Activated naive CD4-positive, alpha-beta T cell treated with anti-CD3 and anti-CD28 coated beads, Interleukin-2, amount 50 U/mL, for 72 hours (primary cell): ENCODE results near the gene PIAS2. TPM values are rescaled to one million over a fixed set of nuclear protein-coding genes. Genes with fewer than 3 reads are reported as not detected.

Source experiments
- ATAC-seq, 2 donors: fragments of 150-1000 bp; cut with Tn5 transposase; 2 replicates each; pipeline ENCODE4 v1.10.0; 2021; ENCODE audit warnings: mild to moderate bottlenecking in 2 of 2, moderate library complexity in 2 of 2
- DNase-seq, 2 donors: peaks; one replicate each; pipeline ENCODE4 v3.0.0; 2021 to 2022; ENCODE audit warnings: low spot score in 2 of 2
- H3K27ac Mint-ChIP-seq, 2 donors: one replicate each; pipeline ENCODE4 v1.8.0; 2022; ENCODE audit warnings: mild to moderate bottlenecking in 2 of 2, mixed read lengths in 2 of 2
- H3K36me3 Mint-ChIP-seq, 2 donors: one replicate each; pipeline ENCODE4 v1.8.0; 2022; ENCODE audit warnings: mixed read lengths in 2 of 2
- H3K9me3 Mint-ChIP-seq, 2 donors: one replicate each; pipeline ENCODE4 v1.8.0; 2022; ENCODE audit warnings: mixed read lengths in 2 of 2
- total RNA-seq, 2 donors: library from RNA; stranded (reverse); gene quantifications; one replicate each; pipeline ENCODE4 v1.2.3, GENCODE V29; 2022

The PIAS2 gene
- total RNA-seq, 2 donors from 2014 or later, result 29.7 to 47.6 TPM

- H3K36me3 Mint-ChIP-seq, result peaks cover 5 to 46% of the 10 kb centered on the region in 2 donors
- DNase-seq, result no peak
- no peaks in the 10 kb centered on the region for H3K9me3 Mint-ChIP-seq
- ATAC-seq, result no peak
- peak overlapping the region; percentile 79 to 86 for H3K27ac Mint-ChIP-seq
Measured at GRCh38 chr18:46917803-46918600, 695 bp upstream of the PIAS2 start.

- DNase-seq, result peak in 1 of 2 donors; percentile 39
- no peaks in the 10 kb centered on the region for H3K9me3 Mint-ChIP-seq
- H3K36me3 Mint-ChIP-seq, result peaks cover 5 to 46% of the 10 kb centered on the region in 2 donors
- ATAC-seq, result peak; percentile 46 to 56
- peak overlapping the region; percentile 86 to 88 for H3K27ac Mint-ChIP-seq
Measured at GRCh38 chr18:46916551-46917107, 678 bp downstream of the PIAS2 start.

GRCh38 chr18:46915800-46916550 is 1.3 kb downstream of the PIAS2 start:
- H3K9me3 Mint-ChIP-seq, result no peaks in the 10 kb centered on the region
- no peak for ATAC-seq

GRCh38 chr18:46910856-46911255 is 6.5 kb downstream of the PIAS2 start:
- H3K27ac Mint-ChIP-seq, result no peak overlapping the region
- no peak for ATAC-seq
- no peak for DNase-seq
- H3K9me3 Mint-ChIP-seq, result no peaks in the 10 kb centered on the region
- H3K36me3 Mint-ChIP-seq, result peaks cover 0 to 31% of the 10 kb centered on the region in 2 donors

More at GRCh38 chr18:46915800-46916550, 1.3 kb downstream of the PIAS2 start:
- H3K27ac Mint-ChIP-seq, result peak overlapping the region; percentile 86 to 88
- DNase-seq, result no peak
- H3K36me3 Mint-ChIP-seq, result peaks cover 5 to 46% of the 10 kb centered on the region in 2 donors

GRCh38 chr18:46909497-46909896 is 7.8 kb downstream of the PIAS2 start:
- ATAC-seq, result no peak
- H3K36me3 Mint-ChIP-seq, result peaks cover 0 to 28% of the 10 kb centered on the region in 2 donors
- no peak for DNase-seq
- H3K27ac Mint-ChIP-seq, result no peak overlapping the region
- no peaks in the 10 kb centered on the region for H3K9me3 Mint-ChIP-seq

- DNase-seq (no peak), ATAC-seq (no peak)
Measured at GRCh38 chr18:46903406-46903805, 13.9 kb downstream of the PIAS2 start.

GRCh38 chr18:46899274-46899948 is 17.9 kb downstream of the PIAS2 start:
- no peak for DNase-seq
- peak in 1 of 2 donors; percentile 59 for ATAC-seq
- Mint-ChIP-seq H3K36me3 (peaks cover 0 to 33% of the 10 kb centered on the region in 2 donors), H3K9me3 (no peaks in the 10 kb centered on the region), H3K27ac (no peak overlapping the region)

More at GRCh38 chr18:46903406-46903805, 13.9 kb downstream of the PIAS2 start:
- no peak overlapping the region for H3K27ac Mint-ChIP-seq
- H3K9me3 Mint-ChIP-seq, result no peaks in the 10 kb centered on the region
- H3K36me3 Mint-ChIP-seq, result peaks cover 0 to 32% of the 10 kb centered on the region in 2 donors

- Mint-ChIP-seq H3K36me3 (peaks cover 18 to 33% of the 10 kb centered on the region in 2 donors), H3K9me3 (peaks cover under 1 to 10% of the 10 kb centered on the region in 2 donors), H3K27ac (peak overlapping the region in 1 of 2 donors; percentile 50)
- ATAC-seq (peak in 1 of 2 donors; percentile 21), DNase-seq (peak in 1 of 2 donors; percentile 16)
Measured at GRCh38 chr18:46894124-46894523, 23.2 kb downstream of the PIAS2 start.

GRCh38 chr18:46893360-46893759 is 23.9 kb downstream of the PIAS2 start:
- H3K9me3 Mint-ChIP-seq, result peaks cover 9 to 17% of the 10 kb centered on the region in 2 donors
- ATAC-seq, result no peak
- no peak for DNase-seq
- peaks cover 25 to 41% of the 10 kb centered on the region in 2 donors for H3K36me3 Mint-ChIP-seq
- H3K27ac Mint-ChIP-seq, result no peak overlapping the region

- Mint-ChIP-seq H3K9me3 (peaks cover 9 to 17% of the 10 kb centered on the region in 2 donors), H3K27ac (no peak overlapping the region), H3K36me3 (peaks cover 28 to 46% of the 10 kb centered on the region in 2 donors)
- ATAC-seq (peak in 1 of 2 donors; percentile 25), DNase-seq (no peak)
Measured at GRCh38 chr18:46892842-46893241, 24.5 kb downstream of the PIAS2 start.

- ATAC-seq (peak; percentile 91 to 97), DNase-seq (peak in 1 of 2 donors; percentile 31)
- Mint-ChIP-seq H3K9me3 (peaks cover 9 to 17% of the 10 kb centered on the region in 2 donors), H3K27ac (peak overlapping the region in 1 of 2 donors; percentile 53), H3K36me3 (peaks cover 28 to 55% of the 10 kb centered on the region in 2 donors)
Measured at GRCh38 chr18:46891742-46892214, 25.5 kb downstream of the PIAS2 start.

- H3K9me3 Mint-ChIP-seq, result peaks cover 9 to 17% of the 10 kb centered on the region in 2 donors
- peaks cover 28 to 43% of the 10 kb centered on the region in 2 donors for H3K36me3 Mint-ChIP-seq
- DNase-seq, result no peak
- H3K27ac Mint-ChIP-seq, result no peak overlapping the region
- no peak for ATAC-seq
Measured at GRCh38 chr18:46888965-46889364, 28.3 kb downstream of the PIAS2 start.

GRCh38 chr18:46886893-46887292 is 30.4 kb downstream of the PIAS2 start:
- Mint-ChIP-seq H3K27ac (no peak overlapping the region), H3K9me3 (peaks cover 9 to 17% of the 10 kb centered on the region in 2 donors), H3K36me3 (peaks cover 28 to 39% of the 10 kb centered on the region in 2 donors)
- ATAC-seq, result no peak
- no peak for DNase-seq

- ATAC-seq, result no peak
- DNase-seq, result no peak
Measured at GRCh38 chr18:46883180-46883579, 34.1 kb downstream of the PIAS2 start.

GRCh38 chr18:46877329-46877987 is 39.8 kb downstream of the PIAS2 start:
- DNase-seq, result no peak
- Mint-ChIP-seq H3K27ac (peak overlapping the region in 1 of 2 donors; percentile 62), H3K9me3 (peaks cover 21 to 33% of the 10 kb centered on the region in 2 donors), H3K36me3 (peaks cover 58 to 75% of the 10 kb centered on the region in 2 donors)
- ATAC-seq, result no peak

More at GRCh38 chr18:46883180-46883579, 34.1 kb downstream of the PIAS2 start:
- no peak overlapping the region for H3K27ac Mint-ChIP-seq
- peaks cover 18 to 42% of the 10 kb centered on the region in 2 donors for H3K36me3 Mint-ChIP-seq
- H3K9me3 Mint-ChIP-seq, result peaks cover 5 to 11% of the 10 kb centered on the region in 2 donors
